Hepatocyte (in vitro differentiated cells): ENCODE results near the gene MCCD1.

ENCODE experiments used
- EZH2 ChIP-seq: fragments of 200-600 bp; sonication (generic); IDR thresholded peaks from 2 replicates; pipeline ENCODE4 v1.6.1; 2016; ENCODE audit warnings: antibody characterized with exemption, mild to moderate bottlenecking, borderline replicate concordance
- EZH2phosphoT487 ChIP-seq: fragments of 200-600 bp; sonication (generic); IDR thresholded peaks from one replicate; pipeline ENCODE4 v1.6.1; 2018; ENCODE audit warnings: antibody characterized with exemption, mild to moderate bottlenecking, low read depth, moderate library complexity; ENCODE audit not compliant: unreplicated experiment, severe bottlenecking
- TF ChIP-seq, protein P1 (sequence below): fragments of 200-600 bp; sonication (generic); IDR thresholded peaks from 2 replicates; pipeline ENCODE4 v1.5.1; 2016; ENCODE audit warnings: antibody characterized with exemption, mild to moderate bottlenecking; ENCODE audit not compliant: poor library complexity

DNA sequence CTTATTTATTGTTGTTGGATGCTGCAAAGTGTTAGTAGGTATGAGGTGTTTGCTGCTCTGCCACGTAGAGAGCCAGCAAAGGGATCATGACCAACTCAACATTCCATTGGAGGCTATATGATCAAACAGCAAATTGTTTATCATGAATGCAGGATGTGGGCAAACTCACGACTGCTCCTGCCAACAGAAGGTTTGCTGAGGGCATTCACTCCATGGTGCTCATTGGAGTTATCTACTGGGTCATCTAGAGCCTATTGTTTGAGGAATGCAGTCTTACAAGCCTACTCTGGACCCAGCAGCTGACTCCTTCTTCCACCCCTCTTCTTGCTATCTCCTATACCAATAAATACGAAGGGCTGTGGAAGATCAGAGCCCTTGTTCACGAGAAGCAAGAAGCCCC is 18.8 kb upstream of the MCCD1 start:
- TF ChIP-seq, protein P1, sequence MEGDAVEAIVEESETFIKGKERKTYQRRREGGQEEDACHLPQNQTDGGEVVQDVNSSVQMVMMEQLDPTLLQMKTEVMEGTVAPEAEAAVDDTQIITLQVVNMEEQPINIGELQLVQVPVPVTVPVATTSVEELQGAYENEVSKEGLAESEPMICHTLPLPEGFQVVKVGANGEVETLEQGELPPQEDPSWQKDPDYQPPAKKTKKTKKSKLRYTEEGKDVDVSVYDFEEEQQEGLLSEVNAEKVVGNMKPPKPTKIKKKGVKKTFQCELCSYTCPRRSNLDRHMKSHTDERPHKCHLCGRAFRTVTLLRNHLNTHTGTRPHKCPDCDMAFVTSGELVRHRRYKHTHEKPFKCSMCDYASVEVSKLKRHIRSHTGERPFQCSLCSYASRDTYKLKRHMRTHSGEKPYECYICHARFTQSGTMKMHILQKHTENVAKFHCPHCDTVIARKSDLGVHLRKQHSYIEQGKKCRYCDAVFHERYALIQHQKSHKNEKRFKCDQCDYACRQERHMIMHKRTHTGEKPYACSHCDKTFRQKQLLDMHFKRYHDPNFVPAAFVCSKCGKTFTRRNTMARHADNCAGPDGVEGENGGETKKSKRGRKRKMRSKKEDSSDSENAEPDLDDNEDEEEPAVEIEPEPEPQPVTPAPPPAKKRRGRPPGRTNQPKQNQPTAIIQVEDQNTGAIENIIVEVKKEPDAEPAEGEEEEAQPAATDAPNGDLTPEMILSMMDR, result no peak
- TF ChIP-seq EZH2phosphoT487 (no peak), EZH2 (no peak)
